ENCODE data around the gene KCNK16. TPM values are rescaled to one million over a fixed set of nuclear protein-coding genes. Genes with fewer than 3 reads are reported as not detected.

KCNK16 gene
- total RNA-seq, 2 donors from 2014 or later, result not detected

DNA sequence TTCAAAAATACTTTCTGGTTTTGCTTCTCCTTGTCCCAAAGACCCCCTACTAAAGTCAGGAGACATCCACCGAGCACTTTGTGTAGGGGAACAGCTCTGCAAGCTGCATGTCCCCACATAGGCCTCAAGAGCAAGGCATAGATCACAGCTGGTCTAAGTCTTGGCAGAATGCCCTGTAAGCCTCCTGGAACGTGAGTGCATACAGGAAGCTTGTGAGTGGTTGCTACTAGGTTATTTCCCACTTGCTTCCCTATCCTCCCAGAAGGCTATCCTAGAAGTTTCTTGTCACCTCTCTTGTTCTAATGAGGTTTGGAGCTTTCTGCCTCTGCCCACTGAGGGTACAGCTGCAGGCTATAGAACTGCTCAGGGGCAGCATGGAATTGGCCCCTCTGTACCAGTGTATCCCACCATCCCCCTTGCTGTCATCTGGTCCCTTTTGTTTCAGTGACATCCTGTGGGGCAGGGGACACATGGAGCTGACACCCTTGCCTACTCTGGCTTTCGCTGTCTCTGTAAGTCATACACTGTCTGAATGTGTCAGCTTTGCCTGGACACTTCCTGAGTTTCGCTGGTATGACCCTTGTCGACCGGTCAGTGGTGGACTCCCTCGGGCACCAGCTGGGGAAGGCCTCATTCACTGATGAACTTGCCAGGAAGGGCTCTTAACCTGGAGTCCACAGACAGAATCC lies 35.6 kb upstream of the KCNK16 start:
- Histone ChIP-seq H3K9me3 (no peaks in the 10 kb centered on the region), H3K4me3 (no peak overlapping the region), H3K4me1 (ENCODE audit: control insufficient read depth in 1 of 2, low read depth in 2 of 2) (no peaks in the 10 kb centered on the region), H3K27ac (no peak overlapping the region), H3K27me3 (replicated peaks; ENCODE audit: insufficient read depth) (no peaks in the 10 kb centered on the region), H3K36me3 (no peaks in the 10 kb centered on the region)
- DNase-seq (ENCODE audit: low spot score) (no peak), ATAC-seq (ENCODE audit: insufficient number of reproducible peaks, low FRiP score, low read depth) (no peak)
- TF ChIP-seq, protein P1, sequence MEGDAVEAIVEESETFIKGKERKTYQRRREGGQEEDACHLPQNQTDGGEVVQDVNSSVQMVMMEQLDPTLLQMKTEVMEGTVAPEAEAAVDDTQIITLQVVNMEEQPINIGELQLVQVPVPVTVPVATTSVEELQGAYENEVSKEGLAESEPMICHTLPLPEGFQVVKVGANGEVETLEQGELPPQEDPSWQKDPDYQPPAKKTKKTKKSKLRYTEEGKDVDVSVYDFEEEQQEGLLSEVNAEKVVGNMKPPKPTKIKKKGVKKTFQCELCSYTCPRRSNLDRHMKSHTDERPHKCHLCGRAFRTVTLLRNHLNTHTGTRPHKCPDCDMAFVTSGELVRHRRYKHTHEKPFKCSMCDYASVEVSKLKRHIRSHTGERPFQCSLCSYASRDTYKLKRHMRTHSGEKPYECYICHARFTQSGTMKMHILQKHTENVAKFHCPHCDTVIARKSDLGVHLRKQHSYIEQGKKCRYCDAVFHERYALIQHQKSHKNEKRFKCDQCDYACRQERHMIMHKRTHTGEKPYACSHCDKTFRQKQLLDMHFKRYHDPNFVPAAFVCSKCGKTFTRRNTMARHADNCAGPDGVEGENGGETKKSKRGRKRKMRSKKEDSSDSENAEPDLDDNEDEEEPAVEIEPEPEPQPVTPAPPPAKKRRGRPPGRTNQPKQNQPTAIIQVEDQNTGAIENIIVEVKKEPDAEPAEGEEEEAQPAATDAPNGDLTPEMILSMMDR (IDR thresholded peaks at IDR 0.05), result no peak

DNA sequence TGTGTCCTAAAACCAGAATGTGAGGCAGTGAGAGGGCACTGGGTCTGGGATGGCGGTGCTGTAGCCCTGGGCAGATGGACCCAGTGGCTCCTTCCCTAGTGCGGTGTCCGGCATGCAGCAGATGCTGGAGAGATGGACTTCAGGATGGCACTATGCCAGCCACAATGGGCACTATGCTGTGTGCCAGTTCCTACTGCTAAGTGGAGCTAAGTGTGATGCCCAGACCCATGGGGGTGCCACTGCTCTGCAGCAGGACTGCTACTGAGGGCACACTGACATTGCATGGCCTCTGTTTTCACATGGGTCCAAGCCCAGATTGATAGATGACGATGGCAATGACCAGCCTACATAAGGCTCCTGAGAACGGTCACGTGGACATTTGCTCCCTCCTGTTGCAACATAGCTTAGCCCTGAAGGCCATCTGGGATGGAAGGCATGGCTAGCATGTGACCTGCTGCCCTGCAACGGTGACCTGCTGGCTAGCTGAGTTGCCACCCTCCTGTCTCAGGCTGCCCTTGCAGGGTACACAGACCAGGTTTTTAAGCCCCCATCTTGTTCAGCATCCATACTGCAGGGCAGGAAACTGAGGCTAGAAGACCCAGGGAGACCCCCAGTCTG lies 31.3 kb upstream of the KCNK16 start:
- Histone ChIP-seq H3K4me1 (ENCODE audit: control insufficient read depth in 1 of 2, low read depth in 2 of 2) (no peaks in the 10 kb centered on the region), H3K4me3 (no peak overlapping the region), H3K9me3 (no peaks in the 10 kb centered on the region), H3K27ac (no peak overlapping the region), H3K36me3 (no peaks in the 10 kb centered on the region), H3K27me3 (replicated peaks; ENCODE audit: insufficient read depth) (no peaks in the 10 kb centered on the region)
- ATAC-seq (ENCODE audit: insufficient number of reproducible peaks, low FRiP score, low read depth), result no peak
- DNase-seq (ENCODE audit: low spot score), result no peak
- TF ChIP-seq, protein P1 (IDR thresholded peaks at IDR 0.05), result no peak

DNA sequence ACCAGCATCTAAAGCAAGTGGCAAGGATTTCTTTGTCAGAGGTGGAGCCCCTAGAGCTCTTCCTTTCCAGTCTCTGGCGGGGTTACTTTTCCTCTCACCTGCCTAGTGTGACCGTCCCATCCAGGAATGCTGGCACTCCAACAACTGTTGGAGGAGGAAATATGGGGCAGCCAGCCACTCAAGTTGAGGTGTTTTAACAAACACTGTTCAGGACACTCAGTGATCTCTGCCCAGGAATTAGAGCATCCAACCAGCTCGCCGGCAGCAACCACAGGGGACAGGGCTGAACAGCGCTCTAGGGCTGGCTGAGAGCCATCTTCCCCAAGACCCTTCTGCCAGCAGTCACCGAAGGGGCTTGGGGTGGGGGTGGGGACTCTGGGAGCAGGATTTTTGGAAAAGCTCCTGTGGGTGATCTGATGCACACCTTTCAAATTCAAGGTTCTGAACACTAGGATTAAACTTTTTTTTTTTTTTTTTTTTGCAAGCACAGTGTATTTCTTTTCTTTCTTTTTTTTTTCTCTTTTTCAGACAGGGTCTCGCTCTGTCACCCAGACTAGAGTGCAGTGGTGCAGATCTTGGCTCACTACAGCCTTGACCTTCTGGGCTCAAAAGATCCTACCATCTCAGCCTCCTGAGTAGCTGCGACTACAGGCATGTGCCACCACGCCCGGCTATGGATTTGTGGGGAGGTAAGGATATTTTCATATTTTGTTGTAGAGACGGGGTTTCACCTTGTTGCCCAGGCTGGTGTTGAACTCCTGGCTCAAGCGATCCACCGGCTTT lies 28.4 kb upstream of the KCNK16 start:
- no peak overlapping the region for H3K4me3 ChIP-seq
- no peaks in the 10 kb centered on the region for H3K9me3 ChIP-seq
- TF ChIP-seq, protein P1 (IDR thresholded peaks at IDR 0.05), result no peak
- H3K36me3 ChIP-seq, result no peaks in the 10 kb centered on the region
- ATAC-seq (ENCODE audit: insufficient number of reproducible peaks, low FRiP score, low read depth), result no peak
- H3K27me3 ChIP-seq (replicated peaks; ENCODE audit: insufficient read depth), result no peaks in the 10 kb centered on the region
- peaks cover 0 to 13% of the 10 kb centered on the region in 2 donors for H3K4me1 ChIP-seq (ENCODE audit: control insufficient read depth in 1 of 2, low read depth in 2 of 2)
- no peak for DNase-seq (ENCODE audit: low spot score)
- H3K27ac ChIP-seq, result no peak overlapping the region

DNA sequence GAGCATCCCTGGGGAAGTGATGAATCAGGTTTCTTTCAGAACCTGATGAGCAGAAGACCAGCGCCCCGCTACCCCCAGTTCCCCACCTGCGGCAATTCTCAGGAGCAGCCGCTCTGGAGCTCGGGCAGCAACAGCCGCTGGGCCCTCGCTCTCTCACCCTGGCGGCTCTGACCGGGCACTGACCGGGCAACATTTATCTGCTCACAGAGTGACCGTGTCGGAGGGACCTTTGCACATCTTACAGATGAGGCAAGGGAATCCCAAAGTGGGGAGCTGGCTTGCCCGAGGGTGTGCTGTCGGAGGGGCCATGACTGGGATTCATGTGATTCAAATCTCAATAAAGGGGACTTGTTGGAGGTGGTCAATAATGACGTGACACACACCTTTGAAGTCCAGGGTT lies 26.2 kb upstream of the KCNK16 start:
- Histone ChIP-seq H3K27ac (no peak overlapping the region), H3K27me3 (replicated peaks; ENCODE audit: insufficient read depth) (no peaks in the 10 kb centered on the region), H3K4me1 (ENCODE audit: control insufficient read depth in 1 of 2, low read depth in 2 of 2) (peaks cover 9 to 35% of the 10 kb centered on the region in 2 donors), H3K4me3 (no peak overlapping the region), H3K36me3 (no peaks in the 10 kb centered on the region), H3K9me3 (no peaks in the 10 kb centered on the region)
- TF ChIP-seq, protein P1 (IDR thresholded peaks at IDR 0.05), result no peak
- DNase-seq (ENCODE audit: low spot score) (no peak), ATAC-seq (ENCODE audit: insufficient number of reproducible peaks, low FRiP score, low read depth) (no peak)

DNA sequence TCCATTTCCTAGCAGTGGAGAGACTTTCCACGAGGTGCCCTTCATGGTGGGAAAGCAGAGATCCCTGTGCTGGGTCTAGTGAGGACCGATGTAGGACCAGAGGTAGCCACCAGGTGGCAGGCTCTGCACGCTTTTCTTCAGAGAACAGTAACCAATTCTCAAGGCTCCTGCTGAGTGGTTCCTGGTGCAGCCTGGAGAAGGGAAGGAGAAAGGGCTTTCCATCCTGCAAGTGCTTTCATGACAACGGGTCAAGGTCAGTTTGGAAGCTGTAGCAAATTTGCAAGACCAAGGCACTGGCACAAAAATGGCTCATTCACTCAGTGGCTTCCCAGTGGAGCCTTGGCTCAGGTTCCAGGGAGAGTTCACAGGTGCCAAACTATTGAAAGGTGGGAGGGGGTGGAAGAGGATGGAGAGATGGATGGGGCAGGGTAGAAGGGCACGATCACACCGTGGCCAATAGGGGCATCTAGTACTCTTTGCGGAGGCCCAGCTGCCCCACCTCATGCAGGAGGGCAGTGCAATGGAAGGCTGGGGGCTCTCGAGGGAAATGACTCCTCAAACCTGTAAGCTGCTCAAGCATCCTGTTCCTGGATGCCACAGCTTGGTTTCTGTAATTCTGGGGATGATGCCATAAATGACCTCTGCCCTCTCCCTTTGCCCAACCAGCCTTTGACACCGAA lies 25.5 kb upstream of the KCNK16 start:
- Histone ChIP-seq H3K9me3 (no peaks in the 10 kb centered on the region), H3K36me3 (no peaks in the 10 kb centered on the region), H3K4me3 (no peak overlapping the region), H3K27ac (no peak overlapping the region), H3K27me3 (replicated peaks; ENCODE audit: insufficient read depth) (no peaks in the 10 kb centered on the region), H3K4me1 (ENCODE audit: control insufficient read depth in 1 of 2, low read depth in 2 of 2) (peaks cover 14 to 42% of the 10 kb centered on the region in 2 donors)
- TF ChIP-seq, protein P1 (IDR thresholded peaks at IDR 0.05), result peak; percentile 93
- DNase-seq (ENCODE audit: low spot score) (no peak), ATAC-seq (ENCODE audit: insufficient number of reproducible peaks, low FRiP score, low read depth) (peak; percentile 47)
